Choroid plexus epithelial cell (primary cell): ENCODE data around the gene STAG2.

Source experiments
- DNase-seq: peaks from one replicate; pipeline ENCODE4 v3.0.0-alpha.2; 2010; ENCODE audit warnings: low read depth
- H3K4me3 ChIP-seq: 2 replicates; pipeline ENCODE4 v1.5.1; 2011; ENCODE audit warnings: low read depth, mild to moderate bottlenecking, control low read depth, low read length, moderate library complexity
- TF ChIP-seq, protein P1 (sequence below): conservative IDR thresholded peaks from 2 replicates; pipeline ENCODE4 v1.5.1; 2011; ENCODE audit warnings: low read depth, mild to moderate bottlenecking, control low read depth, inconsistent platforms, low read length, moderate library complexity

The STAG2 gene

GRCh38 chrX:123971982-123972381, 10.5 kb downstream of the STAG2 start:
- no peak overlapping the region for H3K4me3 ChIP-seq
- TF ChIP-seq, protein P1, sequence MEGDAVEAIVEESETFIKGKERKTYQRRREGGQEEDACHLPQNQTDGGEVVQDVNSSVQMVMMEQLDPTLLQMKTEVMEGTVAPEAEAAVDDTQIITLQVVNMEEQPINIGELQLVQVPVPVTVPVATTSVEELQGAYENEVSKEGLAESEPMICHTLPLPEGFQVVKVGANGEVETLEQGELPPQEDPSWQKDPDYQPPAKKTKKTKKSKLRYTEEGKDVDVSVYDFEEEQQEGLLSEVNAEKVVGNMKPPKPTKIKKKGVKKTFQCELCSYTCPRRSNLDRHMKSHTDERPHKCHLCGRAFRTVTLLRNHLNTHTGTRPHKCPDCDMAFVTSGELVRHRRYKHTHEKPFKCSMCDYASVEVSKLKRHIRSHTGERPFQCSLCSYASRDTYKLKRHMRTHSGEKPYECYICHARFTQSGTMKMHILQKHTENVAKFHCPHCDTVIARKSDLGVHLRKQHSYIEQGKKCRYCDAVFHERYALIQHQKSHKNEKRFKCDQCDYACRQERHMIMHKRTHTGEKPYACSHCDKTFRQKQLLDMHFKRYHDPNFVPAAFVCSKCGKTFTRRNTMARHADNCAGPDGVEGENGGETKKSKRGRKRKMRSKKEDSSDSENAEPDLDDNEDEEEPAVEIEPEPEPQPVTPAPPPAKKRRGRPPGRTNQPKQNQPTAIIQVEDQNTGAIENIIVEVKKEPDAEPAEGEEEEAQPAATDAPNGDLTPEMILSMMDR: no peak
- DNase-seq: peak; percentile 28

- no peak overlapping the region for H3K4me3 ChIP-seq
- DNase-seq: no peak
- TF ChIP-seq, protein P1: no peak
Observed at GRCh38 chrX:123973921-123974320, 12.4 kb downstream of the STAG2 start.

DNA sequence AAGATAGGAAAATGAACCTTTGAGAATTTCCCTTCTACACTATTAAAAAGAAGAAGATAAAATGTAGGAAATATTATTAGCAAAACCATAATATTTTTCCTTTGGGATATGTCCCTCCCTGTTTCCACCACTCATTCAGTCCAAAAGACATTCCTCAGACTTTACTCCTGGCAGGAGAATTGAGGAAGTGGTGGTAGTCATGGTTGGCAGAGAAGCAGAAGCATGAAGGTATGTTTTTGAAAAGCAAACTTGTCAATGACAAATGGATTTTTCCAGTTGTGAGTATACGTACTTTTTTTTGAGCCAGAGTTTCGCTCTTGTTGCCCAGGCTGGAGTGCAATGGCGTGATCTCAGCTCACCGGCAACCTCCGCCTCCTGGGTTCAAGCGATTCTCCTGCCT, 13.7 kb downstream of the STAG2 start:
- TF ChIP-seq, protein P1: no peak
- H3K4me3 ChIP-seq: no peak overlapping the region
- DNase-seq: no peak

- TF ChIP-seq, protein P1: peak; percentile 33
- no peak overlapping the region for H3K4me3 ChIP-seq
- peak; percentile 66 for DNase-seq
Observed at GRCh38 chrX:123976706-123977316, 15.3 kb downstream of the STAG2 start.

DNA sequence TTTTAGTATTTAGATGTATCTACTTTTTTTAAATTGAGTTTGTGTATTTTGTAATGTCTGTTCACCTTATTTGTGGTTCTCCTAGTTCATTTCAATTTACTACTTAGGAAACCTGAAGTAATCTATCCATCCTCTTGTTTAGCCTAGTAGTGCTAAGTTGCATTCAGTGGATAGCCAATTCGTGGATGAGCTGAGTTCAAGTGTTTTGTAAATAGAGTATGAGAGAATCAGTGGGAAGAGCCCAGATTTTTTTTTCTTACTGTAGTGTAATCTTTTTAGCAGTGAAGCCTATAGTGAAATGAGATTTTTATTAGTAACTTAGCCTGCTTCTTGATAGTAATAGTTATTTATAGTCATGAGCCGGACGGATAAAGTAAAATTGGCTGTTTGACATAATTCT, 21.7 kb downstream of the STAG2 start:
- DNase-seq: no peak
- no peak overlapping the region for H3K4me3 ChIP-seq

DNA sequence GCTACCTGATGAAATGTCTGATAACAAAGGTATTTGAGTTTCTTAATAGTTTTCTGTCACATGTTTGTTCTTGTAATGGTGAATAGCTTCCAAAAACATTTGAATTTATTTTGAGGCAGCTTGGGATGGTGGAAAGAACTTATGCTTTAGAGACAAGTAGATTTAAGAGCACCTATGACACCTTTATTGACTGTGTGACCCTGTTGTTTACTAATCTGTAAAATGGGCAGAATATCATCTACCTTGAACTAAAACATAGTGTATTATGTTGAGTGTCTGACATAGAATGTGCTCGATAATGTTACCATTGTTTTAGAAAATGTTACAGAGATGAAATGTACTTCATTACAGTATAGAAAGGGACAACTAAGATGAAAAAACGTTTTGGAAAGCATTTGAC, 24.9 kb downstream of the STAG2 start:
- no peak overlapping the region for H3K4me3 ChIP-seq
- DNase-seq: no peak
- TF ChIP-seq, protein P1: no peak

More for the DNA sequence above, 21.7 kb downstream of the STAG2 start:
- TF ChIP-seq, protein P1: no peak

DNA sequence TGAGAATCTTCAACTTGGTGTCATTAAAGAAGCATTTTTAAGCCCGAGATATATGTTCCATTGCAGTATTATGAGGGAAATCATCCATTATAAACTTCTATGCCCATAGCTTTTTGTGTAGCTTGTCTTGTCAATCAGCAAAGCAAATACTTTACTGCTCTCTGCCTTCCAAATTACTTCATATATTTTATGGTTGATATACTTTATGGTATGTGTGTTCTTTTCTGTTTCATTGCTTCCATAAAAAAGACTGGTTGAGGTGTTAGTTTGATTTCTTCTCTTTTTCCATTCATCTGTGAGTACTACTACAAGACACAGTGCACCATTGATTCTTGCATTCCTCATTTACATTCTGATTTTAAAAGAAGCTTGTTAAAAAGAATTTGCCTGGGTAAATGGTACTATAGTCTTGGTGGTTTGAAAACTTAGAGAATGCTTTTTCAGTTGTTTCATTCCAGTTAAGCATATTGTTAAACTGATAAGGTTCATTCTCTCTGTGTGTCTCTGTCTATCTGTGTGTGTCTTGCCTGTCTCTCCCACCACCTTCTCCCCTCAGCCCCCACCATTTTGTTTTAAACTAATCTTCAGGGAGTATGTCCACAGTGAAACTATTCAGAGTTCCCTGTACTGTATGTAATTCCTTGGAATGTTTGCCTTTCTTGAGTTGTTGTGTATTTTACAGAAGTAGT, 27.1 kb downstream of the STAG2 start:
- no peak for DNase-seq
- H3K4me3 ChIP-seq: no peak overlapping the region
- TF ChIP-seq, protein P1: no peak
